SK-N-DZ (cell line): ENCODE measurements around the gene LAMA5.

Experiments used
- DNase-seq: peaks from one replicate; pipeline ENCODE4 v3.0.0-alpha.2; 2015; ENCODE audit warnings: low spot score

Gene LAMA5

GRCh38 chr20:62330576-62331317 lies 36.4 kb downstream of the LAMA5 start:
- no peak for DNase-seq

DNA sequence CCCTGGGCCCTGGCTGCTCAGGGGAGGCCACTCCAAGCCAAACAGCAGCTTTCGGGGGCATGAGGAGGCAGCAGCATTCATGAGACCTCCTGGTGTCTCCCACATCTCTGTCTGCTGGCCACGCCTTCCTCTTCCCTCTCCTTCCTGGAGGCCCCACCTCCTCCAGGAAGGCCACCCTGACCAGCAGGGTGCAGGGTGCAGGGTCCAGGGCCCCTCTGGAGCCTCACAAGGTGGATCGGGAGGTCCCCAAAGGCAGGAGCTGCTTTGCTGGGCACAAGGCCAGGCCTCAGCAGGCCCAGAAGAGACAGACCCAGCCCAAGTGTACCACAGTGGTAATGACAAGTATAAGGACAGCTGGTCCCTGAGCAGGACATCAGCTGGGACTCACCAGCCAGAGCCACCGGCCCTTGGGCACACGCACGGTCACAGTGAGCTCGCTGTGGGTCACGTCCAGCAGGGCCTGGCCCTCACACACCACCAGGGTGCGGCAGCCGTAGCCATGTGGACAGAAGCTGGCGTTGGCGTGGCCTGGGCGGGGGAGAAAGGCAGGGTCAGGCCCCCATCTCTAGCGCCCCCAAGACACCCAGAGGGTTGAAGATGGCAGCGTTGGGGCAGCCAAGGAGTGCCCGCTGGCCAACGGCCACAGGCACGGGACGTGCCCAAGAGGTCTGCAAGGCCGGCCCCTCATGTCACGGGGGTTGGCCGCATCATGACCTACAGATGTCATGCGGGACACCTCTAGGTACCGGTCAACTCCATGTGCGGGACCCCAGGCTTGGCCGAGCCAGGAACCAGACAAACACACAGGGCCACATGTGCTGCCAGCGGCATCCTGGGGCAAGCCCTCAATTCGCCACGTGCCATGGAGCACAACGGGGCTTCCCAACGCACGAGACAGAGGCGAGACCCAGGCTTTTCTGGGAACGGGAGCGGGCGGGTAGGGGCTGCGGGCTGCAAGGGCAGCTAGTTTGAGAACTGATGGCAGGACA lies 37.4 kb downstream of the LAMA5 start:
- no peak for DNase-seq

GRCh38 chr20:62328684-62329388 lies 38.3 kb downstream of the LAMA5 start:
- no peak for DNase-seq

DNA sequence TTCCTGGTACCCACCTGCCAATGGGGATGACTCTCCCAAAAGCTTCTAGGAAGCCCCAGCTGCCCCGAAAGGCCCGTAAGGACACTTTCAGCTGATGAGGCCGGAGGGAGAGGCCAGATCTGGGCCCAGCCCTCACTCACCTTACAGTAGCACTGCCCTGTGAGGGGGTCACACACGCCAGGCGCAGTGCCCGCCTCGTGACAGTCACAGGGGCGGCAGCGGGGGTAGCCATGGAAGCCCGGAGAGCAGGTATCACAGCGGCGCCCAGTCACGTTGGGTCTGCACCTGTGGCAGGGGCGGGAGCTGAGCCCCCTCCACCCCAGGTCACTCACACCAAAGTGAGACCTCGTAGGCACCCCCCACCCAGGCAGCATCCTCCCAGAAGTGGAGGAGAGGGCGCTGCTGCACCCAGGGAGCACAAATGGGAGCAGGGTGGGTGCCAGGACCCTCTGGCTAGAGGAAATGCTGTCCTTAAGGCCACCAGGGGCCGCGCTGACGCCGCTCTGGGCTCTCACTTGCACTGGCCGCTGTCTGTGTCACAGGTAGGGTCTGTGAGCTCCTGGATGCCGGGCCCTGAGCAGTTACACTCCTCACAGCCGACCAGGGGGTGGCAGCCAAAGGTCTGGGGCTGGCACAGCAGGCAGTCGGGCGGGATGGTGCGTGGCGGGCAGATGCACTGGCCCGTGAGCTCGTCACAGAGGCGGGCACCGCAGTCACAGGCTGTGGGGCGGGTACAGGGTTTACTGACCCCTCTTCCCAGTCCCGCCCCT lies 39.2 kb downstream of the LAMA5 start:
- no peak for DNase-seq

DNA sequence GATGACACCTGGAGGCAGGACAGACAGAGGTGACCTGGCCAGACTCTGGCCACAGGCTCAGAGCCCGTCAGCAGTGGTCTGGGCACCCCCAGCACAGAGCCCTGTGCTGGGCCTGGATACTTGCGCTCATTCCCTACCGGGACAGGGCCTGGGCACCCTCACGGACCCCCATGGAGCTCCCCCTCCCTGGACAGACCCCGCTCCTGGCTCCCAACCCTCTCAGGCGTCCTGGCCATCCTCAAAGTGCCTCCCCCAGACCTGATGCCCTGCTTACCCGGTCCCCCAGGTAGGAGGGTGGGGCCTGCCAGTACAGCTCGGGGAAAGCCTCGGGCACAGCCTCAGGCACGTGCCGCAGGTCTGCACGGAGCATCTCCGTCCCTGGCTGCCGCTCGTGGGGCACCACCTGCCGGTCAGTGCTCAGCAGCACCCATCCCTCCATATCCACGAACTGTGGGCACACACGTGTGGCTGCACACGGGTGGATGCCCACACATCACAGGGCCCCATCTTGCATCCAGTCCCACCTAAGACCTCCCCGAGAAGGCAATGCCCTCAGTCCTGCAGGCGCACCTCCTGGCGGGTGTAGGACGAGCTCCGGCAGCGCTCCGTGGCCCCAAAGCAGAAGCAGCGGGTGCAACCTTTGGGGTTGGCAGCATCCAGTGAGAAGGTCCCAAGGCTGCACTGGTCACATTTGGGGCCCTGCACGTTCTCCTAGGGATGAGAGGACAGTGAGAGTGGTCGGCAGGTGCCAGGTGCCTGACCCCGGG lies 40.0 kb downstream of the LAMA5 start:
- no peak for DNase-seq

DNA sequence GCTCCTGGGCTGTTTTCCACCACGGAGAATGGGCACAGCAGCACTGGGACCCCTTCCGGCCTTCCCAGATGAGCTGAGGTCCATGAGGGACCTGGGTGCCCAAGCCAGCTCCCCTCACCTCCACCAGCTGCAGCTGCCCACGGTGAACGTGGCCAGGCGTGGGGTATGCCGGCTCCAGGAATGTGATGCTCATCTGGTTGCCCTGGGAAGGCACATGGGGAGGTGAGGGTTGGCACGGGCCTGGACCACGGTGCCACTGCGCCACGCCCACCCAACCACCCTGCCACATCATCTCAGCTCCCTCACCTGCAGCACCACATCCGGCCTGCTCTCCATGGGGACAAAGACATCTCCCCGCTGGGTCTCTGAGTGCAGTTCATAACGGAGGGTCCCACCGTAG lies 40.6 kb downstream of the LAMA5 start:
- no peak for DNase-seq

GRCh38 chr20:62325172-62325905 lies 41.8 kb downstream of the LAMA5 start:
- DNase-seq = no peak

DNA sequence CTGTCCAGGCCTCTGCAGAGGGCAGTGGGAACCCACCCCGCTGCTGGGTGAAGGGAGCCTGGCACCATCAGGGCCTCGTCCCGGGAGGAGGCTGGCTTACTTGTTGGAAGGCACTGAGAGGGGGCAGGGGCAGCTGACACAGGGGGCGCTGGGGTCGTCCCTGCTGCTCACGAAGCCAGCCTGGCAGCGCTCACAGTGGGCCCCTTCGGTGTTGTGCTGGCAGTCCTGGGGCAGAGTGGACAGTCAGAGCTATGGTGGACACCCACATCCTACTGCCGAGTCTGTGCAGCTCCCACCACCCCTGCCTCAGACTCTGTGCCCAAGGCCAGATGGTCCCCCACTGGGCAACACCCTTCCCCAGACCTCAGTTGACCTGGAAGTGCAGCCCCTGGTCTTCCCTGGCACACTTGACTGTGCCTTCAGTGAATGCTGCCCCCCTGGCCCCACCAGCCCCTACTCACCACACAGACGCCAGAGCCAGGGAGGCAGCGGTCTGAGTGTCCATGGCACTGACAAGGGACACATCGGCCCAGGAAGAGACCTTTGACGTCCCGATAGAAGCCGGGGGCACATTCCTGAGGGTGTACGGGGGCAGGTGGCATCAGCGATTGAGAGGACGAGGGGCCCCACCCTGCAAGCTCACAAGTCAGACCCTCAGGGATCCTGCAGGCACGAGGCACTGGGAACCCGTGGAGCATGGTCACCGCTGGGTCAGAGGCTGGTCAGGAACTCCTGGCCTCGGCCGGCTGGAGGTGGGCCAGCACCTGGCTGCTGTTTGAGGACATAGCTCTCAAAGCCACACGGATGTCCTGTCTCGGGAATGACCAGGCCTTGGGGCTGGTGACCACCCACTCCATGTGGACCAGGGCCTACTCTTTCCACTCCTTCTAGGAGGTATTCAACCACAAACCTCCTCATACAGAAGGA lies 42.9 kb downstream of the LAMA5 start:
- no peak for DNase-seq

DNA sequence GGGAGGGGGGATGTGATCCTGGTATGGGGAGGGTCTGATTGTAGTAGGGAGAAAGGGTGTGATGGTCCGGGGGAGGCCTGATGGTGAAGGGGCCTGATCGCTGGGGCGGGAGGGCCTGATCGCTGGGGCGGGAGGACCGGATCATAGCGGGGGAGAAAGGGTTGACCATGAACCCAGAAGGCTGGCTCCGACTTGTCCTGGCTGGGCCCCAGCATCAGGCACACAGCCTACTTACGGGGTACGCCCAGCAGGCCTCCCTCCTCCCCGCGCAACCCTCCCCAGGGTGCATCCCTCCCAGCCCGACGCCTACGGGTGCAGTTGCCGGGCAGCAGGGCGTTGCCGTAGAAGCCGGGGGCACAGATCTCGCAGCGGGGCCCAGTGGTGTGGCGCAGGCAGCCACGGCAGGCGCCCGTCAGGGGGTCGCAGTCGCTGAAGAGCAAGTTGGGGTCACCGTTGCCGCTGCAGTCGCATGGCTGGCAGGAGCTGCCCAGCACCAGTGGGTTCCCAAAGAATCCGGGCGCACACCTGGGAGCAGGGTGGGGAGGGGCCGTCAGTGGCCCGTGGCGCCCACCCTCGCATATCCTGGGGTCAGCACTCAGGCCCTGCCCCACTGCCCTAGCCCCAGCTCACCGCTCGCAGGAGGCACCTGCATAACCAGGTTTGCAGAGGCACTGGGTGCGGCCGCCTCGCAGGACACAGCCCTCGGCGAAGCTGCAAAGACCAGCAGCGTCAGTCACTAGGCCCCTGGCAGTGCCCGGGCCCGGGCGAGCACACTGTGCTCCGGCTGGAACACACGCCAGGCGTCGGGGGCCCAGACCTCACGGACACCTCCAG lies 43.7 kb downstream of the LAMA5 start:
- DNase-seq = no peak

GRCh38 chr20:62322492-62323041 lies 44.5 kb downstream of the LAMA5 start:
- DNase-seq = no peak

- no peak for DNase-seq
These were observed 45.1 kb downstream of the LAMA5 start for GRCh38 chr20:62321975-62322374.

GRCh38 chr20:62321521-62321948 lies 45.6 kb downstream of the LAMA5 start:
- DNase-seq = no peak

- no peak for DNase-seq
These were observed 46.3 kb downstream of the LAMA5 start for GRCh38 chr20:62320581-62321354.

- no peak for DNase-seq
These were observed 47.7 kb downstream of the LAMA5 start for GRCh38 chr20:62319346-62319909.

- DNase-seq = no peak
These were observed 48.4 kb downstream of the LAMA5 start for GRCh38 chr20:62318400-62319345.
